ENCODE measurements around the gene COL20A1.

GRCh38 chr20:63380346-63380870 is 87.4 kb downstream of the COL20A1 start:
- TF ChIP-seq CTCF (IDR thresholded peaks at IDR 0.05) (no peak), ZFX (IDR thresholded peaks at IDR 0.05; ENCODE audit: borderline replicate concordance) (no peak)

All from 22Rv1 (cell line).